ENCODE measurements around the gene FARS2. TPM values are rescaled to one million over a fixed set of nuclear protein-coding genes. Genes with fewer than 3 reads are reported as not detected.

The FARS2 gene
- total RNA-seq, 4 donors from 2014 or later = 2.6 to 21.9 (median 15.0) TPM

GRCh38 chr6:5424726-5425125 lies 163.4 kb downstream of the FARS2 start:
- DNase-seq = no peak
- no peaks in the 10 kb centered on the region for H3K9me3 ChIP-seq
- no peak overlapping the region for H3K27ac ChIP-seq
- H3K36me3 ChIP-seq = no peaks in the 10 kb centered on the region
- H3K4me1 ChIP-seq = no peaks in the 10 kb centered on the region
- in situ Hi-C loops (cut with MboI; ENCODE audit: low pct_ligation_motif_present in 1 of 4, low pct_unique_long_range_greater_than_20kb in 1 of 4, low sequenced_read_pairs in 3 of 4) (no loop called here), intact Hi-C loops (cut with DNase I; ENCODE audit: low total_unique reads) (no loop called here)
- H3K4me3 ChIP-seq = no peak overlapping the region
- H3K27me3 ChIP-seq = no peaks in the 10 kb centered on the region
- no peak for TF ChIP-seq POLR2A (IDR thresholded peaks at IDR 0.05)
- no peak for TF ChIP-seq CTCF (IDR thresholded peaks at IDR 0.05)
- TF ChIP-seq POLR2AphosphoS5 (IDR thresholded peaks at IDR 0.05) = no peak
- 93 to 94% methylated on average over 6 of the region's 6 CpGs for WGBS, 2 donors (ENCODE audit: low coverage in 1 of 2)

GRCh38 chr6:5425267-5425666 lies 164.0 kb downstream of the FARS2 start:
- Histone ChIP-seq H3K27me3 (no peaks in the 10 kb centered on the region), H3K27ac (no peak overlapping the region), H3K4me1 (no peaks in the 10 kb centered on the region), H3K4me3 (no peak overlapping the region), H3K9me3 (no peaks in the 10 kb centered on the region), H3K36me3 (no peaks in the 10 kb centered on the region)
- 65 to 67% methylated on average over 3 to 7 of the region's 7 CpGs for WGBS, 2 donors (ENCODE audit: low coverage in 1 of 2)
- in situ Hi-C loops (cut with MboI; ENCODE audit: low pct_ligation_motif_present in 1 of 4, low pct_unique_long_range_greater_than_20kb in 1 of 4, low sequenced_read_pairs in 3 of 4) (no loop called here), intact Hi-C loops (cut with DNase I; ENCODE audit: low total_unique reads) (no loop called here)
- no peak for TF ChIP-seq POLR2A (IDR thresholded peaks at IDR 0.05)
- no peak for DNase-seq

- WGBS, 2 donors (ENCODE audit: low coverage in 1 of 2) = 63 to 83% methylated on average over 4 of the region's 4 CpGs
- no peak overlapping the region for H3K4me3 ChIP-seq
Measured at GRCh38 chr6:5425797-5426196, 164.5 kb downstream of the FARS2 start.

GRCh38 chr6:5427586-5427985 lies 166.3 kb downstream of the FARS2 start:
- in situ Hi-C loops (cut with MboI; ENCODE audit: low pct_ligation_motif_present in 1 of 4, low pct_unique_long_range_greater_than_20kb in 1 of 4, low sequenced_read_pairs in 3 of 4) = no loop called here
- Histone ChIP-seq H3K27me3 (no peaks in the 10 kb centered on the region), H3K9me3 (no peaks in the 10 kb centered on the region), H3K36me3 (no peaks in the 10 kb centered on the region), H3K4me1 (no peaks in the 10 kb centered on the region), H3K27ac (no peak overlapping the region), H3K4me3 (no peak overlapping the region)
- intact Hi-C loops (cut with DNase I; ENCODE audit: low total_unique reads) = no loop called here
- WGBS, 2 donors (ENCODE audit: low coverage in 1 of 2) = 72 to 77% methylated on average over 5 of the region's 5 CpGs
- no peak for TF ChIP-seq POLR2A (IDR thresholded peaks at IDR 0.05)
- no peak for TF ChIP-seq CTCF (IDR thresholded peaks at IDR 0.05)
- TF ChIP-seq POLR2AphosphoS5 (IDR thresholded peaks at IDR 0.05) = no peak
- TF ChIP-seq EP300 (IDR thresholded peaks at IDR 0.05; ENCODE audit: low read depth) = no peak
- DNase-seq = no peak

More at GRCh38 chr6:5425797-5426196, 164.5 kb downstream of the FARS2 start:
- Histone ChIP-seq H3K4me1 (no peaks in the 10 kb centered on the region), H3K27ac (no peak overlapping the region), H3K27me3 (no peaks in the 10 kb centered on the region), H3K9me3 (no peaks in the 10 kb centered on the region), H3K36me3 (no peaks in the 10 kb centered on the region)
- in situ Hi-C loops (cut with MboI; ENCODE audit: low pct_ligation_motif_present in 1 of 4, low pct_unique_long_range_greater_than_20kb in 1 of 4, low sequenced_read_pairs in 3 of 4) = no loop called here
- TF ChIP-seq POLR2A (IDR thresholded peaks at IDR 0.05) = no peak
- TF ChIP-seq EP300 (IDR thresholded peaks at IDR 0.05; ENCODE audit: low read depth) = no peak
- TF ChIP-seq POLR2AphosphoS5 (IDR thresholded peaks at IDR 0.05) = no peak
- TF ChIP-seq CTCF (IDR thresholded peaks at IDR 0.05) = no peak
- intact Hi-C loops (cut with DNase I; ENCODE audit: low total_unique reads) = no loop called here
- DNase-seq = no peak

- intact Hi-C loops (cut with DNase I; ENCODE audit: low total_unique reads) (no loop called here), in situ Hi-C loops (cut with MboI; ENCODE audit: low pct_ligation_motif_present in 1 of 4, low pct_unique_long_range_greater_than_20kb in 1 of 4, low sequenced_read_pairs in 3 of 4) (no loop called here)
- Histone ChIP-seq H3K4me3 (no peak overlapping the region), H3K27ac (no peak overlapping the region), H3K27me3 (no peaks in the 10 kb centered on the region), H3K9me3 (no peaks in the 10 kb centered on the region), H3K4me1 (no peaks in the 10 kb centered on the region), H3K36me3 (no peaks in the 10 kb centered on the region)
- 83 to 100% methylated on average over 1 of the region's 1 CpG for WGBS, 2 donors (ENCODE audit: low coverage in 1 of 2)
- TF ChIP-seq EP300 (IDR thresholded peaks at IDR 0.05; ENCODE audit: low read depth) = no peak
- no peak for TF ChIP-seq POLR2AphosphoS5 (IDR thresholded peaks at IDR 0.05)
- TF ChIP-seq POLR2A (IDR thresholded peaks at IDR 0.05) = no peak
- no peak for TF ChIP-seq CTCF (IDR thresholded peaks at IDR 0.05)
- no peak for DNase-seq
Measured at GRCh38 chr6:5433324-5433723, 172.0 kb downstream of the FARS2 start.

Data from transverse colon (tissue), 4 donors.